ENCODE results near the gene DOCK3.
"Not testable (repeated sequence)": the region's sequence is repeated elsewhere in the genome, so short reads cannot be mapped to it uniquely, and the experiment has no call there.

Gene DOCK3

GRCh38 chr3:50811893-50812292 is 137.2 kb downstream of the DOCK3 start:
- DNase-seq: no peak

GRCh38 chr3:50815844-50816243 is 141.1 kb downstream of the DOCK3 start:
- DNase-seq: no peak

DNA sequence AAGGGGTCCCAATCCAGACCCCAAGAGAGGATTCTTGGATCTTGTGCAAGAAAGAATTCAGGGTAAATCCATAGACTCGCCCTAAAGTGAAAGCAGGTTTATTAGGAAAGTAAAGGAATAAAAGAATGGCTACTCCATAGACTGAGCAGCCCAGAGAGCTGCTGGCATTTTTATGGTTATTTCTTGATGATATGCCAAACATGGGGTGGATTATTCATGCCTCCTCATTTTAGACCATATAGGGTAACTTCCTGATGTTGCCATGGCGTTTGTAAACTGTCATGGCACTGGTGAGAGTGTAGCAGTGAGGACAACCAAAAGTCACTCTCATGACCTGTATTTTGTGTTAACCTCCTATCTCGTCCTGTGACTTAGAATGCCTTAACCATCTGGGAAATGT is 142.2 kb downstream of the DOCK3 start:
- DNase-seq: no peak

- no peak for DNase-seq
Observed at GRCh38 chr3:50817756-50818529, 143.2 kb downstream of the DOCK3 start.

GRCh38 chr3:50819882-50820281 is 145.2 kb downstream of the DOCK3 start:
- no peak for DNase-seq

GRCh38 chr3:50825841-50826240 is 151.1 kb downstream of the DOCK3 start:
- no peak for DNase-seq

DNA sequence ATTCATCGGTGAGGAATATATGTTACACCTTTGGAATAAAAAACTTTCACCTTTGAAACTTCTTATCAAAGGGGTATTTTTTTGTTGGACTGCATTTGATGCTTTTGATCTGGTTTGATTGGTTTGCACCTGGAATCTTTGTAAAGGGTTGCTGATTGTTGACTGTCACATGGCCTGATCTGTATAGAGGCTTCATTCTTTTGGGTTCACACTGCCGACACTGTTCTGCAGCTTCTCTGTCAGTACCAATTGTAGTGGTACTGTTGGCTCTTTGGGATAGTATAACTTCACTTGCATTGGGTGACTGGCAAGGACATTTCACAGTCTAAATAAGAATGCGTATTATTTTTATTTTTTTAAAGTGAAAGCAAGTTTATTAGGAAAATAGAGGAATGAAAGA is 155.7 kb downstream of the DOCK3 start:
- DNase-seq: no peak

- not testable (repeated sequence) for DNase-seq
Observed at GRCh38 chr3:50831009-50831408, 156.3 kb downstream of the DOCK3 start.

GRCh38 chr3:50840983-50841489 is 166.3 kb downstream of the DOCK3 start:
- DNase-seq: no peak

DNA sequence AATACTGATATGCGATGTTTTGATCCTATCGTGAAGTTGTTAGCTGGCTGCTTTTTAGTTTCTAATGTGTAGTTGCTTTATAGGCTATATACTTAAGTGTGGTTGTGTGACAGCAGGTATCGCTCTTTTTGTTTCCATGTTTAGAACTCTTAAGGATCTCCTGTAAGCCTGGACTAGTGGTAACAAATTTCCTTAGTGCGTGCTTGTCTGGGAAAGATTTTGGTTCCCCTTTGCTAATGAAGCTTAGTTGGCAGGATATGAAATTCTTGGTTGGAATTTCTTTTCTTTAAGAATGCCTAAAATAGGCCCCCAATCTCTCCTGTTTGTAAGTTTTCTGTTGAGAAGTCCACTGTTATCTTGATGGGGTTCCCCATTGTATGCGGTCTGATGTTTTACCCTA is 173.6 kb downstream of the DOCK3 start:
- no peak for DNase-seq

- DNase-seq: no peak
Observed at GRCh38 chr3:50850639-50851511, 176.1 kb downstream of the DOCK3 start.

DNA sequence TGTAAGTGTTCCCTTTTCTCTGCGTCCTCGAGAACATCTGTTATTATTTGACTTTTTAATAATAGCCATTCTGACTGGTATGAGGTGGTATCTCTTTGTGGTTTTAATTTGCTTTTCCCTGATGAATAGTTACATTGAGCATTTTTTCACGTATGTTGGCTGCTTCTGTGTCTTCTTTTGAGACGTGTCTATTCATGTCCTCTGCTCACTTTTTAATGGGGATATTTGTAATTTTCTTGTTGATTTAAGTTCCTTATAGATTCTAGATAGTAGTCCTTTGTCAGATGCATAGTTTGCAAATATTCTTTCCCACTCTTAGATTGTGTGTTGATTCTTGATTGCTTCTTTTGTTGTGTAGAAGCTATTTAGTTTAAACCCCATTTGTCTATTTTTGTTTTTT is 179.2 kb downstream of the DOCK3 start:
- DNase-seq: no peak

DNA sequence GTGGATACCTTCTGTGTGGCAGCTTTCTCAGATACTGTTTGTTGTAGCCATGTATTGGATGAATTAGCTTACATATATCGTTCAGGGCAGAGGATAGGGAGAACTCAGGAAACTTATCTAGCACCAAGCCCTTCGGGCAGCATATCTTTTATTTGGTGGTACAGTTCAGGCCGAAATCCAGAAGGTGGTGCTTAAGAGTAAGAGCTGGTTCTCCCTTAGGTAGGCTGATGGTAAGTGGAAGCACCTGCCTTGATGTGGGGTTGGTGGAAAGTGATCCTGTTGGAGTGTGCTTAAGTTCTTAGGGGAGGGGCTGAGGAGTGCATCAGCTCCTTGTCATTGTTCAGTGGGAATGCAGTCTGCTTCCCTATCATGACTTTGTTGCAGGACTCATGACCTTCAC is 187.5 kb downstream of the DOCK3 start:
- DNase-seq: no peak

DNA sequence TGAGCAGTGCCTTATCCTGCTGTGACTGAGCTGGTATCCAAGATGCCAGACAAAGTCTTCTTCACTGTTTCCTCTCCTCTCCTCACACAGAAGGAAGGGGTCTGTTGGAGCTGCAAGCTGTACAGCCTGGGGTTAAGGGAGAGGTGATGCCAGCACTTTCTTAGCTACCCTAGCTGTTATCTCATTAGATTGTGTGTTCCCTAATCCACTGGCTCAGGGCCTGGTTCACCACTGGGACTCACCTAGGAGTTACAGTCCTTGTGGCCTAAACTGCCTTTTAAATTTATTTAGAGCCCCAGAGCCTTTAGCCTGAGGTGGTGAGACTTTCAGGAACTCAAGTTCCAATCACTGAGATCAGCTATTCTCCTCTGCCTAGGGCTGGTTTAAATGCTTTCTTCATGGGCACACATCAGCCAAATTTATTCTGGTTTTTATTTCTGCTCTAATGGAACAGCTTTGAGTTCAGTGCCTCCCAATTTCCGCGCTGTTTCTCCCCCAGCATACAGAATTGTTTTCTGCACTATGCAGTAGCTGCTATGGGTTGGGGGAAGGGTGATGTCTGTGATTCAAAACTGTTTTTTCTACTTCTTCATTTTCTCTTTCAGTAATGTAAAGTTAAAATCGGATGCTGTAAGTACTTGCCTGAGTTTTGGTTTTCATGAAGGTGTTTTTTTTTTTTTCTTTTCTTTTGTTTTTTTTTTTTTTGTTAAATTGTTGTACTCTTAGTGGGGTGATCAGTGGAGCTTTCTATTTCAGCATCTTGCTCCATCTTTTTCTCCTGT is 198.8 kb downstream of the DOCK3 start:
- DNase-seq: no peak

- not testable (repeated sequence) for DNase-seq
Observed at GRCh38 chr3:50874876-50875275, 200.1 kb downstream of the DOCK3 start.

DNA sequence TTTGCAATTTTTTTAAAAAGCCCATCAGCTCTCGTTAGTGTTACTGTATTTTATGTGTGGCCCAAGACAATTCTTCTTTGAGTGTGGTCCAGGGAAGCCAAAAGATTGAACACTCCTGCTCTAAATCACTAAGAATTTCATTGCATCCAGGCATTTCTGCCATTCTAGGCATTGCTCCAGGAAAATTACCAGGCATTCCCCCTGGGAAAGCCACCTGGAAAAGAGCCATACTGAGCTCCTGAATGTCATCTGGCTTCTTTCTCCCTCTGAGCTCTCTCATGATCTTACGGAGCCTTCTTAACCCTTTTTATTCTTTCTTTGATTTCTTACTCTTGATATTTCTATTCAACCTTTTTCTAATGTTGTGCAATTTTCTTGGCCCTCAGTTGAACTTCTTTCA is 202.2 kb downstream of the DOCK3 start:
- DNase-seq: no peak

DNA sequence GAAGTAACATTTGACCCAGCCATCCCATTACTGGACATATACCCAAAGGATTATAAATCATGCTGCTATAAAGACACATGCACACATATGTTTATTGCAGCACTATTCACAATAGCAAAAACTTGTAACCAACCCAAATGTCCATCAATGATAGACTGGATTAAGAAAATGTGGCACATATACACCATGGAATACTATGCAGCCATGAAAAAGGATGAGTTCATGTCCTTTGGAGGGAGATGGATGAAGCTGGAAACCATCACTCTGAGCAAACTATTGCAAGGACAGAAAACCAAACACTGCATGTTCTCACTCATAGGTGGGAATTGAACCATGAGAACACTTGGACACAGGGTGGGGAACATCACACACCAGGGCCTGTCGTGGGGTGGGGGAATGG is 208.0 kb downstream of the DOCK3 start:
- DNase-seq: not testable (repeated sequence)

- no peak for DNase-seq
Observed at GRCh38 chr3:50883755-50884154, 209.0 kb downstream of the DOCK3 start.

DNA sequence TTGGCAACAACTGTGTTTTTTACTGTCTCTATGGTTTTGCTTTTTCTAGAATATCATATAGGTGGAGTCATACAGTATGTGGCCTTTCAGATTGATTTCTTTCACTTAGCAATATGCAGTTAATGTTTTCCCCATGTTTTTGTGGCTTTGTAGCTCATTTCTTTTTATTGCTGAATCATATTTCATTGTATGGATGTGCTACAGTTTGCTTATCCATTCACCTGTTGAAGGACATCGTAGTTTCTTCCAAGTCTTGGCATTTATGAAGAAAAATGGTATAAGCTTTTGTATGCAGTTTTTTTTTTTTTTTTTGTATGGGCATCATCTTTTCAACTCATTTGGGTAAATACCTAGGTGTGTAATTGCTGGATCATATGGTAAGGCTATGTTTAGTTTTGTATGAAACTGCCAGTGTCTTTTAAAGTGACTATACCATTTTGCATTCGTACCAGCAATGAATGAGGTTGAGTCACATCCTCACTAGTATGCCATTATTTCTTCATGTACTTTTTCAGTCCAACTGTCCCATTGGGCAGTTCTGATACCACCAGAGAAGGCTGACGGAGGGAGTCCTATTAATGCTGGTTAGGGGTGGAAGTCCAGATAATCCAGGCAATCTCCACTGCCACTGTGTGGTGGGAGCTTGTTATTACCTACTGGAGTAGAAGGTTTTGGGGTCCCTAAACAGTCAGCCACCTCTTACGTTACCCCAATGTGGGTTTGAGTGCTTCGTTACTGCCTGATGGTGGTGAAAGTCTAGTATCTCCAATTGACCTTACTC is 210.5 kb downstream of the DOCK3 start:
- DNase-seq: no peak

DNA sequence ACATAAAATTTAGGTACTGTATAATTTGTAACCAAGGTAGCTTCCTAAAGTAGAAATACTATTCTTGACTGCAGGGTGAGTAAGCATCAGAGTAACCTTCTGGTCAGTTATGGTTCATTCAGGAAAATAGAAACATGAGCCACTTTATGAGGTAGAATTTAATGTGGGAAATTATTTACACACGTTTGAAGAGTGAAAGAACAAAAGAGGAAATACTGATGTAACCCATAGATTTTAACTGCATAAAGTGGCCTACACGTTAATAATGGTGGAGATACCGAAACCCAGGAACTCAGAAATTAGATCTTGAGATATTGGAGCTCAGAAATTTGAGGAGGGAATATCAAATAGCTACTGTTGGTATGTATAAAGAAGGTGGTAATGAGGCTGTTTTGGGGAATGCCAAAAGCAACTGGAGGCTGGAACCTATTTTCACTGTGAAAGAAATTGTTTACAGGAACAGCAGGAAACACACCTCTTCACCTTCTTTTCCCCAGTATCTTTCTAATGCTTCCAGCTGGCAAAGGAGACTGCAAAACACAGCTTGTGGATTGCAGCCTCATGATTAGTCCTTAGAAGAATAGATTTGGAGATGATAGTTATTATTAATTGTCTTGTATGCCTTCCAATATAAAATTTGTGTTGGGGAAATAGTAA is 216.1 kb downstream of the DOCK3 start:
- DNase-seq: no peak

DNA sequence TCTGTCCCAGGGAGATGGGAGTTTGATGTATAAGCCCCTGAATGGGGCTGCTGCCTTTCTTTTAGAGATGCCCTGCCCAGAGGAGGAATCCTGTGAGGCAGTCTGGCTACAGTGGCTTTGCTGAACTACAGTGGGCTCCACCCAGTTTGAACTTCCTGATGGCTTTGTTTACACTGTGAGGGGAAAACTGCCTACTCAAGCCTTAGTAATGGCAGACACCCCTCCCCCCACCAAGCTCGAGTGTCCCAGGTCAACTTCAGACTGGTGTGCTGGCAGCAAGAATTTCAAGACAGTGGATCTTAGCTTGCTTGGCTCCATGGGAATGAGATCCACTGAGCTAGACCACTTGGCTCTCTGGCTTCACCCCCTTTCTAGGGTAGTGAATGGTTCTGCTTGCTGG is 226.4 kb downstream of the DOCK3 start:
- DNase-seq: not testable (repeated sequence)

GRCh38 chr3:50912746-50913145 is 238.0 kb downstream of the DOCK3 start:
- no peak for DNase-seq
